ENCODE data around the gene TNFRSF18.
"Not testable (repeated sequence)": the region's sequence is repeated elsewhere in the genome, so short reads cannot be mapped to it uniquely, and the experiment has no call there.

Gene TNFRSF18

GRCh38 chr1:1197551-1198422 is 8.6 kb downstream of the TNFRSF18 start:
- H3K27me3 ChIP-seq (replicated peaks; ENCODE audit: insufficient read depth, low read length): peaks cover 62% of the 10 kb centered on the region

DNA sequence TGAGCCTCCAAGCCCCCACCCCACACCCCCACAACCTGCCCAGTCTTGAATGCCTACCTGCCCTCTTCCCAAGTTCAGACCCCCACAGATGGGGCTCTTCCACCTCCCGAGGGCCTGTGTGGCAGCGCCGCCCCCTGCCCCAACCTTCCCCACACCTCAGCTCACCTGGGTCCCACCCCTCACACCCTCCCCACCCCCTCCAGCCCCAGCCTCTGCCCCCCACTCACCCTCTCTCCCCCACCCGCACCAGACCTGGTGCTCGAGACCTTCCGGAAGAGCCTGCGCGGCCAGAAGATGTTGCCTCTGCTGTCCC is 9.2 kb downstream of the TNFRSF18 start:
- no peak overlapping the region for H2AFZ ChIP-seq (ENCODE audit: low read length)
- no peak overlapping the region for H3K4me2 ChIP-seq (ENCODE audit: low read depth, low read length)
- H3K9me2 ChIP-seq (replicated peaks; ENCODE audit: insufficient read depth, low read length): no peaks in the 10 kb centered on the region
- H3K36me3 ChIP-seq (replicated peaks; ENCODE audit: insufficient read depth, low read length): no peaks in the 10 kb centered on the region
- no peaks in the 10 kb centered on the region for H3F3A ChIP-seq (ENCODE audit: insufficient read depth, low read length)
- no peaks in the 10 kb centered on the region for H4K20me1 ChIP-seq (ENCODE audit: insufficient read depth, low read length)
- TF ChIP-seq, protein P1, sequence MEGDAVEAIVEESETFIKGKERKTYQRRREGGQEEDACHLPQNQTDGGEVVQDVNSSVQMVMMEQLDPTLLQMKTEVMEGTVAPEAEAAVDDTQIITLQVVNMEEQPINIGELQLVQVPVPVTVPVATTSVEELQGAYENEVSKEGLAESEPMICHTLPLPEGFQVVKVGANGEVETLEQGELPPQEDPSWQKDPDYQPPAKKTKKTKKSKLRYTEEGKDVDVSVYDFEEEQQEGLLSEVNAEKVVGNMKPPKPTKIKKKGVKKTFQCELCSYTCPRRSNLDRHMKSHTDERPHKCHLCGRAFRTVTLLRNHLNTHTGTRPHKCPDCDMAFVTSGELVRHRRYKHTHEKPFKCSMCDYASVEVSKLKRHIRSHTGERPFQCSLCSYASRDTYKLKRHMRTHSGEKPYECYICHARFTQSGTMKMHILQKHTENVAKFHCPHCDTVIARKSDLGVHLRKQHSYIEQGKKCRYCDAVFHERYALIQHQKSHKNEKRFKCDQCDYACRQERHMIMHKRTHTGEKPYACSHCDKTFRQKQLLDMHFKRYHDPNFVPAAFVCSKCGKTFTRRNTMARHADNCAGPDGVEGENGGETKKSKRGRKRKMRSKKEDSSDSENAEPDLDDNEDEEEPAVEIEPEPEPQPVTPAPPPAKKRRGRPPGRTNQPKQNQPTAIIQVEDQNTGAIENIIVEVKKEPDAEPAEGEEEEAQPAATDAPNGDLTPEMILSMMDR (IDR thresholded peaks at IDR 0.05; ENCODE audit: low read length): no peak
- no peak for TF ChIP-seq EZH2 (optimal IDR thresholded peaks at IDR 0.05; ENCODE audit: low read depth, low read length)
- no peak for TF ChIP-seq EZH2phosphoT487 (IDR thresholded peaks at IDR 0.05; ENCODE audit: low read length)
- H3K4me3 ChIP-seq (ENCODE audit: low read length): no peak overlapping the region
- no peak overlapping the region for H3K27ac ChIP-seq (ENCODE audit: low read length)
- H3K9me3 ChIP-seq (replicated peaks; ENCODE audit: insufficient read depth, low read length): no peaks in the 10 kb centered on the region
- H3K4me1 ChIP-seq (ENCODE audit: low read length): no peaks in the 10 kb centered on the region
- H3K9ac ChIP-seq (ENCODE audit: low read length): no peak overlapping the region
- H3K27me3 ChIP-seq (replicated peaks; ENCODE audit: insufficient read depth, low read length): peaks cover 67% of the 10 kb centered on the region
- no peaks in the 10 kb centered on the region for H3K79me2 ChIP-seq (ENCODE audit: low read length)
- DNase-seq: no peak

More at GRCh38 chr1:1197551-1198422, 8.6 kb downstream of the TNFRSF18 start:
- no peak overlapping the region for H3K4me2 ChIP-seq (ENCODE audit: low read depth, low read length)
- H3K4me1 ChIP-seq (ENCODE audit: low read length): no peaks in the 10 kb centered on the region
- no peak overlapping the region for H2AFZ ChIP-seq (ENCODE audit: low read length)
- no peak for DNase-seq
- no peak overlapping the region for H3K4me3 ChIP-seq (ENCODE audit: low read length)
- no peaks in the 10 kb centered on the region for H4K20me1 ChIP-seq (ENCODE audit: insufficient read depth, low read length)
- no peaks in the 10 kb centered on the region for H3K9me2 ChIP-seq (replicated peaks; ENCODE audit: insufficient read depth, low read length)
- H3F3A ChIP-seq (ENCODE audit: insufficient read depth, low read length): no peaks in the 10 kb centered on the region
- no peaks in the 10 kb centered on the region for H3K36me3 ChIP-seq (replicated peaks; ENCODE audit: insufficient read depth, low read length)
- TF ChIP-seq EZH2phosphoT487 (IDR thresholded peaks at IDR 0.05; ENCODE audit: low read length) (no peak), EZH2 (optimal IDR thresholded peaks at IDR 0.05; ENCODE audit: low read depth, low read length) (no peak)
- TF ChIP-seq, protein P1 (IDR thresholded peaks at IDR 0.05; ENCODE audit: low read length): no peak
- H3K9me3 ChIP-seq (replicated peaks; ENCODE audit: insufficient read depth, low read length): no peaks in the 10 kb centered on the region
- no peaks in the 10 kb centered on the region for H3K79me2 ChIP-seq (ENCODE audit: low read length)
- H3K27ac ChIP-seq (ENCODE audit: low read length): no peak overlapping the region
- H3K9ac ChIP-seq (ENCODE audit: low read length): no peak overlapping the region

GRCh38 chr1:1196431-1197187 is 9.8 kb downstream of the TNFRSF18 start:
- Histone ChIP-seq H3K36me3 (replicated peaks; ENCODE audit: insufficient read depth, low read length) (no peaks in the 10 kb centered on the region), H3K79me2 (ENCODE audit: low read length) (no peaks in the 10 kb centered on the region), H3F3A (ENCODE audit: insufficient read depth, low read length) (no peaks in the 10 kb centered on the region), H3K4me3 (ENCODE audit: low read length) (no peak overlapping the region), H3K9ac (ENCODE audit: low read length) (no peak overlapping the region), H3K4me1 (ENCODE audit: low read length) (no peaks in the 10 kb centered on the region), H3K27ac (ENCODE audit: low read length) (no peak overlapping the region), H2AFZ (ENCODE audit: low read length) (no peak overlapping the region), H3K27me3 (replicated peaks; ENCODE audit: insufficient read depth, low read length) (peaks cover 72% of the 10 kb centered on the region), H3K4me2 (ENCODE audit: low read depth, low read length) (no peak overlapping the region), H3K9me2 (replicated peaks; ENCODE audit: insufficient read depth, low read length) (no peaks in the 10 kb centered on the region), H3K9me3 (replicated peaks; ENCODE audit: insufficient read depth, low read length) (no peaks in the 10 kb centered on the region), H4K20me1 (ENCODE audit: insufficient read depth, low read length) (no peaks in the 10 kb centered on the region)
- DNase-seq: no peak
- TF ChIP-seq EZH2 (optimal IDR thresholded peaks at IDR 0.05; ENCODE audit: low read depth, low read length) (no peak), EZH2phosphoT487 (IDR thresholded peaks at IDR 0.05; ENCODE audit: low read length) (no peak)
- TF ChIP-seq, protein P1 (IDR thresholded peaks at IDR 0.05; ENCODE audit: low read length): no peak

- H3K9me2 ChIP-seq (replicated peaks; ENCODE audit: insufficient read depth, low read length); H3K79me2 ChIP-seq (ENCODE audit: low read length); H4K20me1 ChIP-seq (ENCODE audit: insufficient read depth, low read length); H2AFZ ChIP-seq (ENCODE audit: low read length); H3K9ac ChIP-seq (ENCODE audit: low read length); DNase-seq; H3K27ac ChIP-seq (ENCODE audit: low read length); H3K9me3 ChIP-seq (replicated peaks; ENCODE audit: insufficient read depth, low read length); H3K4me1 ChIP-seq (ENCODE audit: low read length); H3K4me3 ChIP-seq (ENCODE audit: low read length); H3K4me2 ChIP-seq (ENCODE audit: low read depth, low read length); H3K36me3 ChIP-seq (replicated peaks; ENCODE audit: insufficient read depth, low read length); H3F3A ChIP-seq (ENCODE audit: insufficient read depth, low read length): not testable (repeated sequence)
- peaks cover 79% of the 10 kb centered on the region for H3K27me3 ChIP-seq (replicated peaks; ENCODE audit: insufficient read depth, low read length)
Measured at GRCh38 chr1:1195726-1196125, 10.7 kb downstream of the TNFRSF18 start.
